ENCODE measurements around the gene CAB39. TPM values are rescaled to one million over a fixed set of nuclear protein-coding genes. Genes with fewer than 3 reads are reported as not detected.

The CAB39 gene
- total and polyA plus RNA-seq, 2 donors (not counting 3 experiments of a cell fraction or from before 2014, with no cell fraction given) = 25.7 to 53.7 TPM

DNA sequence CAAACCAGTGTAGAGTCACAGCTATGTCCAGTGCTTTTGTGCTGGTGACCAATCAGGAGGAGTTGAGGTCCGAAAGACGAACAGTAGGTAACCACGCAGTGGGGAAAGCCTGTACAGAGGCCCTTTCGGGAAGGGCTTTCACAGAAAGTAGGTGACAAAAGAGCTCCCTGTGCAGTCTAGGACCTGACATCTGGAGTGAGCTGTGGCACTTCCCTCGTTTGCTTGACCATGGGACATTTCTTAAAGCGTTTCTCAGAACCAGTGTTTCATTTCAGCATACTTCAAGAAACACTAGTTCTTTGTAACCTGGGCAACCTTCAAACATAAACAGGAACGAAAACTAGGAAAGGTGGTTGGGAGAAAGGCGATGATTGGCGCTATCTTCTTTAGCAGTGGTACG, 96.4 kb downstream of the CAB39 start:
- FAIRE-seq = peak; percentile 12
- no peaks in the 10 kb centered on the region for H3K9me1 ChIP-seq (replicated peaks; ENCODE audit: control insufficient read depth, extremely low read depth, insufficient read depth, low read length)
- ChIA-PET CTCF (interaction anchor here (1.0 to 3.5 kb wide), 6 partner anchors 11 to 97 kb away, joined by 3 to 21 read pairs (median 6); partner anchors contain the start of gene CAB39), POLR2A (no interaction called here)
- dilution Hi-C loops (cut with MboI; ENCODE audit: extremely low pct_ligation_motif_present, low sequenced_read_pairs) (no loop called here), intact Hi-C loops (cut with micrococcal nuclease) (no loop called here)
- no peak overlapping the region for H2AFZ ChIP-seq (ENCODE audit: low read depth, low read length)
- no TSS peak for BruUV-seq (replicated peaks)
- no peaks in the 10 kb centered on the region for H3K9me3 ChIP-seq (replicated peaks; ENCODE audit: control insufficient read depth, insufficient read depth, low read length)
- H3K4me1 ChIP-seq (ENCODE audit: control insufficient read depth, extremely low read depth, insufficient read depth, low read length) = no peaks in the 10 kb centered on the region
- no peak overlapping the region for H3K4me2 ChIP-seq (ENCODE audit: insufficient read depth, low read length)
- H3K27ac ChIP-seq (ENCODE audit: insufficient read depth, low read depth, low read length) = no peak overlapping the region
- no peak overlapping the region for H3K9ac ChIP-seq (replicated peaks; ENCODE audit: extremely low read depth, insufficient read depth, low read length)
- H3K27me3 ChIP-seq (ENCODE audit: control insufficient read depth in 2 of 2, insufficient read depth in 2 of 2, low read length in 2 of 2) = no peaks in the 10 kb centered on the region
- no peak overlapping the region for H3K4me3 ChIP-seq (replicated peaks in 1 of 3; ENCODE audit: insufficient read depth in 1 of 3, low read depth in 1 of 3, low read length in 3 of 3)
- no peak for DNase-seq (ENCODE audit: low read depth, low spot score)
- H3K36me3 ChIP-seq (ENCODE audit: control insufficient read depth in 2 of 2, extremely low read depth in 1 of 2, insufficient read depth in 2 of 2, low read length in 2 of 2) = peaks cover 11 to 12% of the 10 kb centered on the region in 2 experiments
- no peaks in the 10 kb centered on the region for H4K20me1 ChIP-seq (replicated peaks; ENCODE audit: control insufficient read depth, extremely low read depth, insufficient read depth, low read length)
- no peak for TF ChIP-seq MYC (IDR thresholded peaks at IDR 0.05; ENCODE audit: low read depth, low read length)
- TF ChIP-seq JUN (IDR thresholded peaks at IDR 0.05; ENCODE audit: borderline replicate concordance, insufficient read depth, insufficient read length, low read depth) = no peak
- TF ChIP-seq GATA2 (IDR thresholded peaks at IDR 0.05; ENCODE audit: insufficient read depth, insufficient read length, low read depth, low read length) = no peak
- no peaks in the 10 kb centered on the region for H3K79me2 ChIP-seq (ENCODE audit: control insufficient read depth, insufficient read depth, low read length)

DNA sequence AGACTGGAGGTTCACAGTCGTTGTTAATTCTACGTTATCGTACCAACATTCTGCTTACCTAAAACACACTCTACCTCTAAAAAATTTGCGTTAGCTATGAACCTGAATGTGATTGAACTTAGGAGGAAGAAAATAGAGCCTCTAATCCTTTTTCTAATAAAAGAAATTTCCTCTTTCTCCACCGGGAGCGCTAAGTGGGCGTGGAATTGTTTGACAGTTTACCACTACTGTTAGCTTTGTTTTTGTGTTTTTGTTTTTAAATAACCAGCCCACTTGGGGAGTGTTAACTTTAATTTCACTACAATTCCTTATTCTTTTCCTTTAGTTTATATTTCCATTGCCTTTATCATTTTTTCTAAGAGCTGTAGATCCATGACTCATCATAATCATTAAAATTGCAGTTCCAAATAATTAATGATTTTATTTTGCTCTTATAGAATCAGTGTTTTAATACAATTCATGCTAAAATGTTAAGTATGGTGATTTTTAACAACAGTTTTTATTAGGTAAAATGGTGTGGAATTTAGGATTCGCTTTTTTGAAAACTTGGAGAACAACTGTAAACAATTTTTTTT, 97.1 kb downstream of the CAB39 start:
- intact Hi-C loops (cut with micrococcal nuclease) (loop anchor here (5.0 kb wide), 2 partner anchors 97 to 197 kb away; partner anchors contain the start of gene CAB39), dilution Hi-C loops (cut with MboI; ENCODE audit: extremely low pct_ligation_motif_present, low sequenced_read_pairs) (no loop called here)
- no TSS peak for BruUV-seq (replicated peaks)
- TF ChIP-seq JUN (IDR thresholded peaks at IDR 0.05; ENCODE audit: borderline replicate concordance, insufficient read depth, insufficient read length, low read depth) (peak; percentile 9), POLR2AphosphoS5 (IDR thresholded peaks at IDR 0.05; ENCODE audit: insufficient read depth, low read depth, low read length) (no peak), MYC (IDR thresholded peaks at IDR 0.05; ENCODE audit: low read depth, low read length) (no peak), GATA2 (IDR thresholded peaks at IDR 0.05; ENCODE audit: insufficient read depth, insufficient read length, low read depth, low read length) (no peak), FOS (IDR thresholded peaks at IDR 0.05; ENCODE audit: borderline replicate concordance, insufficient read depth, low read length) (peak; percentile 31), EZH2 (IDR thresholded peaks at IDR 0.05; ENCODE audit: borderline replicate concordance, low read depth, low read length, severe bottlenecking) (no peak), POLR2A (IDR thresholded peaks at IDR 0.05; ENCODE audit: low read depth, low read length) (no peak)
- TF ChIP-seq, protein P1, sequence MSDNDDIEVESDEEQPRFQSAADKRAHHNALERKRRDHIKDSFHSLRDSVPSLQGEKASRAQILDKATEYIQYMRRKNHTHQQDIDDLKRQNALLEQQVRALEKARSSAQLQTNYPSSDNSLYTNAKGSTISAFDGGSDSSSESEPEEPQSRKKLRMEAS (IDR thresholded peaks at IDR 0.05; ENCODE audit: insufficient read depth, insufficient read length) = no peak
- TF ChIP-seq, protein P2, sequence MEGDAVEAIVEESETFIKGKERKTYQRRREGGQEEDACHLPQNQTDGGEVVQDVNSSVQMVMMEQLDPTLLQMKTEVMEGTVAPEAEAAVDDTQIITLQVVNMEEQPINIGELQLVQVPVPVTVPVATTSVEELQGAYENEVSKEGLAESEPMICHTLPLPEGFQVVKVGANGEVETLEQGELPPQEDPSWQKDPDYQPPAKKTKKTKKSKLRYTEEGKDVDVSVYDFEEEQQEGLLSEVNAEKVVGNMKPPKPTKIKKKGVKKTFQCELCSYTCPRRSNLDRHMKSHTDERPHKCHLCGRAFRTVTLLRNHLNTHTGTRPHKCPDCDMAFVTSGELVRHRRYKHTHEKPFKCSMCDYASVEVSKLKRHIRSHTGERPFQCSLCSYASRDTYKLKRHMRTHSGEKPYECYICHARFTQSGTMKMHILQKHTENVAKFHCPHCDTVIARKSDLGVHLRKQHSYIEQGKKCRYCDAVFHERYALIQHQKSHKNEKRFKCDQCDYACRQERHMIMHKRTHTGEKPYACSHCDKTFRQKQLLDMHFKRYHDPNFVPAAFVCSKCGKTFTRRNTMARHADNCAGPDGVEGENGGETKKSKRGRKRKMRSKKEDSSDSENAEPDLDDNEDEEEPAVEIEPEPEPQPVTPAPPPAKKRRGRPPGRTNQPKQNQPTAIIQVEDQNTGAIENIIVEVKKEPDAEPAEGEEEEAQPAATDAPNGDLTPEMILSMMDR (IDR thresholded peaks at IDR 0.05; ENCODE audit: extremely low read depth in 1 of 2, insufficient read depth in 1 of 2, low read depth in 1 of 2, low read length in 2 of 2) = peak in 1 of 2 donors; percentile 16
- H3K4me1 ChIP-seq (ENCODE audit: control insufficient read depth, extremely low read depth, insufficient read depth, low read length) = no peaks in the 10 kb centered on the region
- no peak overlapping the region for H3K4me3 ChIP-seq (replicated peaks in 1 of 3; ENCODE audit: insufficient read depth in 1 of 3, low read depth in 1 of 3, low read length in 3 of 3)
- no peaks in the 10 kb centered on the region for H3K9me1 ChIP-seq (replicated peaks; ENCODE audit: control insufficient read depth, extremely low read depth, insufficient read depth, low read length)
- no peak for FAIRE-seq
- POLR2A ChIA-PET = no interaction called here
- CTCF ChIA-PET = interaction anchor here (0.9 to 3.5 kb wide), 7 partner anchors 11 to 188 kb away, joined by 3 to 21 read pairs (median 5); partner anchors contain the start of gene CAB39
- no peaks in the 10 kb centered on the region for H3K79me2 ChIP-seq (ENCODE audit: control insufficient read depth, insufficient read depth, low read length)
- H3K9ac ChIP-seq (replicated peaks; ENCODE audit: extremely low read depth, insufficient read depth, low read length) = no peak overlapping the region
- no peak overlapping the region for H2AFZ ChIP-seq (ENCODE audit: low read depth, low read length)
- DNase-seq (ENCODE audit: low read depth, low spot score) = no peak
- peaks cover 12 to 16% of the 10 kb centered on the region in 2 experiments for H3K36me3 ChIP-seq (ENCODE audit: control insufficient read depth in 2 of 2, extremely low read depth in 1 of 2, insufficient read depth in 2 of 2, low read length in 2 of 2)
- no peak overlapping the region for H3K27ac ChIP-seq (ENCODE audit: insufficient read depth, low read depth, low read length)
- H3K27me3 ChIP-seq (ENCODE audit: control insufficient read depth in 2 of 2, insufficient read depth in 2 of 2, low read length in 2 of 2) = no peaks in the 10 kb centered on the region
- no peak overlapping the region for H3K4me2 ChIP-seq (ENCODE audit: insufficient read depth, low read length)
- no peaks in the 10 kb centered on the region for H4K20me1 ChIP-seq (replicated peaks; ENCODE audit: control insufficient read depth, extremely low read depth, insufficient read depth, low read length)
- no peaks in the 10 kb centered on the region for H3K9me3 ChIP-seq (replicated peaks; ENCODE audit: control insufficient read depth, insufficient read depth, low read length)

Data from endothelial cell of umbilical vein (primary cell).